Bronchial epithelial cell (primary cell): ENCODE measurements around the gene MYO18A. TPM values are rescaled to one million over a fixed set of nuclear protein-coding genes. Genes with fewer than 3 reads are reported as not detected.

Source experiments
- DNase-seq: peaks from one replicate; pipeline ENCODE4 v3.0.0-alpha.2; 2010; ENCODE audit warnings: low read depth
- FAIRE-seq: peaks from 2 replicates; lab custom pipeline; 2011; peaks lifted over from hg19 to GRCh38; lab: Jason Lieb, UNC
- H3K27me3 ChIP-seq: 2 replicates; pipeline ENCODE4 v1.5.1; 2011; ENCODE audit warnings: low read length; ENCODE audit not compliant: control insufficient read depth, insufficient read depth
- H3K36me3 ChIP-seq: 2 replicates; pipeline ENCODE4 v1.5.1; 2011; ENCODE audit warnings: low read length; ENCODE audit not compliant: control insufficient read depth, insufficient read depth
- H3K4me3 ChIP-seq: 2 replicates; pipeline ENCODE4 v1.5.1; 2011; ENCODE audit warnings: mild to moderate bottlenecking, low read depth, low read length, control low read depth
- CTCF ChIP-seq: IDR thresholded peaks from 2 replicates; pipeline ENCODE4 v1.5.1; 2011; ENCODE audit warnings: mild to moderate bottlenecking, moderate library complexity, low read length, control low read depth, inconsistent platforms; ENCODE audit not compliant: insufficient read depth, severe bottlenecking
- total RNA-seq: library from RNA; depleted of rRNA; stranded (reverse); fragments of >200 nt; gene quantifications from 2 replicates; pipeline ENCODE4 v1.2.1, GENCODE V29; 2014

MYO18A gene
- total RNA-seq, 1 donor from 2014 or later, result 23.4 TPM

GRCh38 chr17:29157310-29157709 is 22.9 kb downstream of the MYO18A start:
- no peak for TF ChIP-seq CTCF
- FAIRE-seq, result no peak
- no peaks in the 10 kb centered on the region for H3K27me3 ChIP-seq
- no peak overlapping the region for H3K4me3 ChIP-seq
- peak; percentile 79 for DNase-seq
- peaks cover 9% of the 10 kb centered on the region for H3K36me3 ChIP-seq

- TF ChIP-seq CTCF, result no peak
- H3K27me3 ChIP-seq, result no peaks in the 10 kb centered on the region
- FAIRE-seq (no peak), DNase-seq (no peak)
- H3K36me3 ChIP-seq, result peaks cover 9% of the 10 kb centered on the region
- H3K4me3 ChIP-seq, result no peak overlapping the region
Measured at GRCh38 chr17:29156781-29157180, 23.4 kb downstream of the MYO18A start.

- H3K36me3 ChIP-seq, result peaks cover 9% of the 10 kb centered on the region
Measured at GRCh38 chr17:29155966-29156338, 24.2 kb downstream of the MYO18A start.

GRCh38 chr17:29155227-29155965 is 24.8 kb downstream of the MYO18A start:
- Histone ChIP-seq H3K4me3 (no peak overlapping the region), H3K36me3 (peaks cover 9% of the 10 kb centered on the region), H3K27me3 (no peaks in the 10 kb centered on the region)
- DNase-seq (peak; percentile 87), FAIRE-seq (no peak)
- no peak for TF ChIP-seq CTCF

More at GRCh38 chr17:29155966-29156338, 24.2 kb downstream of the MYO18A start:
- DNase-seq (no peak), FAIRE-seq (no peak)
- Histone ChIP-seq H3K4me3 (no peak overlapping the region), H3K27me3 (no peaks in the 10 kb centered on the region)
- TF ChIP-seq CTCF, result no peak

DNA sequence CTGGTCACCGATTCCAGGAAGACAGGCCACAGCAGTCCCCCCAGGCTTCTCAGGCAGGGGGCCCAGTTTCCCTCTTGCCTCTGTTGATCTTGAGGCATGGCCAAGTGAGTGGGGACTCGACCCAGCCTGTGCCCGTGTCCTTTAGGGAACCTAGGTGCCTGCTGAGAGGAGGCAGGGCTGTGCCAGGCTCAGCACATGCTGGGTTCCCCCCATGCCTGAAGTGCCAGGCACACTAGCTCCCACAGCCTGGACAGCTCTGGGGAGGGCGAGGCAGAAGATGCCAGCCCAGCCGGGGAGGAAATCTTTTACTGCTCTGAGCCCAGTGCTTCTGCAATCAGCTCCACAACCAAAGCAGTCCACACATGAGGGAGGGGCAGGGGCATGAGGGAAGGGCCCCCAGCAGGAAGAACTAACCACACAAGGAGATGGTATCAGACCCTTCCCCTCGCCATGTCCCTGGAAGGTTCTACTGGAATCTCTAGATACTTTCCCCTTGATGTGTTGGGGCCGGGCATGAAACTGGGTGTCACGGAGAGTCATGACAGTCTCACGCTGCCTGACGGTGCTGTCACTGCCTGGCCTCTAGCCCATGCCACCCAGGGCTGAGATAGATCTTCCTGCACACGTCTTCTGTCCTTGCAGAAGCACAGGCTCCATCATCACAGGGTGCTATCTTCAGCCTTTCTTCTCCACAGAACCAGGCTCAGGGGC is 25.5 kb downstream of the MYO18A start:
- H3K4me3 ChIP-seq, result no peak overlapping the region
- DNase-seq, result no peak

More for the DNA sequence above, 25.5 kb downstream of the MYO18A start:
- TF ChIP-seq CTCF, result no peak
- FAIRE-seq, result no peak
- no peaks in the 10 kb centered on the region for H3K27me3 ChIP-seq
- peaks cover 9% of the 10 kb centered on the region for H3K36me3 ChIP-seq
